ACC112 (cell line): Measurements from ENCODE around the gene RBM19.
"Not testable (repeated sequence)": the region's sequence is repeated elsewhere in the genome, so short reads cannot be mapped to it uniquely, and the experiment has no call there.

Experiments used
- H2AFZ ChIP-seq: fragments of 200-600 bp; sonication (generic); one replicate; pipeline ENCODE4 v1.6.0; 2017; ENCODE audit warnings: antibody characterized with exemption, low read length; ENCODE audit not compliant: unreplicated experiment
- H3K27ac ChIP-seq: fragments of 200-600 bp; sonication (generic); 2 replicates; pipeline ENCODE4 v1.5.1; 2014; ENCODE audit warnings: low read depth, mild to moderate bottlenecking, antibody characterized with exemption, low read length, moderate library complexity
- H3K27me3 ChIP-seq: fragments of 200-600 bp; sonication (generic); 2 replicates; pipeline ENCODE4 v1.6.1; 2014; ENCODE audit warnings: mild to moderate bottlenecking, antibody characterized with exemption, low read length, moderate library complexity, mixed read lengths; ENCODE audit not compliant: insufficient read depth
- H3K36me3 ChIP-seq: fragments of 200-600 bp; sonication (generic); 2 replicates; pipeline ENCODE4 v1.6.1; 2016; ENCODE audit warnings: mild to moderate bottlenecking, antibody characterized with exemption, low read length, moderate library complexity, mixed read lengths; ENCODE audit not compliant: insufficient read depth
- H3K4me1 ChIP-seq: fragments of 200-600 bp; sonication (generic); one replicate; pipeline ENCODE4 v1.6.1; 2016; ENCODE audit warnings: low read length, mixed read lengths; ENCODE audit not compliant: insufficient read depth, unreplicated experiment, control insufficient read depth
- H3K4me3 ChIP-seq: fragments of 200-600 bp; sonication (generic); 2 replicates; pipeline ENCODE4 v1.5.1; 2014; ENCODE audit warnings: mild to moderate bottlenecking, low read depth, low read length
- H3K79me2 ChIP-seq: fragments of 200-600 bp; sonication (generic); one replicate; pipeline ENCODE4 v1.6.0; 2016; ENCODE audit warnings: low read length; ENCODE audit not compliant: control insufficient read depth, unreplicated experiment, insufficient read depth

Gene RBM19

DNA sequence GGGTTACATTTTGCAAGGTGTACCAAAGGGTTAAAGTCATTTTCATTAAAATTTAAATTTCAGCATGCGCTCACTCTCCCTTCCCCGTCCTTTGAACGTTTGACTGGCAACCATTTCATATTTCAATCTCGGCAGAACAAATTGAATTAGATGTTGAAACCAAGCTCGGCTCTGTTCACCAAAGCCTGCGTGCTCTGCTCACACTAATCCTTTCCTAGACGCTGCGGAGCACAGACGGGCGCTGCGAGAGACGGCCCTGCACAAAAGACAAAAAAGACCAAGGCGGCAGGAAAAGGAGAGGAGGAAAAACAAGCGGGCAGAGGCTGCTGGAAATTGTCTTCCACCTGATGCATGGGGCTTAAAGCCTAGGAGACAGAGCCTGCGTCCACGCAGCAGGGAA, 149.3 kb downstream of the RBM19 start:
- no peaks in the 10 kb centered on the region for H3K79me2 ChIP-seq
- H3K27me3 ChIP-seq = no peaks in the 10 kb centered on the region
- H2AFZ ChIP-seq = no peak overlapping the region
- no peak overlapping the region for H3K4me3 ChIP-seq
- no peaks in the 10 kb centered on the region for H3K36me3 ChIP-seq
- H3K27ac ChIP-seq = no peak overlapping the region
- no peaks in the 10 kb centered on the region for H3K4me1 ChIP-seq

DNA sequence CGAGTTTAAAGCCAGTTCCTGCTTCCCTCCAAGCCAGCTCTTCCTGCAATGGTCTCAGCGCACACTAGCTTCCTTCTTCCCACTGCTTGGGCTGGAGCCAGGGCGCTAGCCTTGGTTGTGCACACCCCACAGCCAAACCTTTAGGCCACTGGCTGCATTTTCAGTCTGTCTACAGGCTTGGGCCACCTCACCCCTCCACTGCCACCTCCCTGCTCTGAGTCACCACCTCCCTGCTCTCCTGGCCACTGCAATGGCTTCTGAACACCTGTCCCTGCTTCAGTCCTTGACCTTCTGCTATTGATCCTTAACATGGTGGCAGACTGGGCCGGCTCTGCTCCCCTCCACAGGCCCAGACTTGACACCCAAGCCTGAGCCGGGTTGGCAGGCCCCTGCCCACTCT, 151.1 kb downstream of the RBM19 start:
- Histone ChIP-seq H3K27ac (no peak overlapping the region), H3K4me3 (no peak overlapping the region)

DNA sequence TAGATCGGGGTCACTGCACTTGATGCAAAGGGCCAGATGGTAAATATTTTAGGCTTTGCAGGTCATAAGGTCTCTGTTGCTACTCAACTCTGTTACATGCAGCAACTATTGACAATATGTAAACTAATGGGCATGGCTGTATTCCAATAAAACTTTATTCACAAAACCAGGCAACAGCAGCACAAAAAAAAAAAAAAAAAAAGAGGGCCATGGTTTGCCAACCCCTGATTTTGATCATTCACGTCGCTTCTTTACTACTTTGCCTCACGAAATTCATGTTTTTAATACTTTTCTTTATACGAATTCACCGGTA, 152.9 kb downstream of the RBM19 start:
- Histone ChIP-seq H3K4me1 (no peaks in the 10 kb centered on the region), H3K79me2 (no peaks in the 10 kb centered on the region), H3K4me3 (no peak overlapping the region)

More for the DNA sequence above, 151.1 kb downstream of the RBM19 start:
- H3K36me3 ChIP-seq = no peaks in the 10 kb centered on the region
- no peaks in the 10 kb centered on the region for H3K79me2 ChIP-seq
- H3K4me1 ChIP-seq = no peaks in the 10 kb centered on the region
- H3K27me3 ChIP-seq = no peaks in the 10 kb centered on the region
- no peak overlapping the region for H2AFZ ChIP-seq

DNA sequence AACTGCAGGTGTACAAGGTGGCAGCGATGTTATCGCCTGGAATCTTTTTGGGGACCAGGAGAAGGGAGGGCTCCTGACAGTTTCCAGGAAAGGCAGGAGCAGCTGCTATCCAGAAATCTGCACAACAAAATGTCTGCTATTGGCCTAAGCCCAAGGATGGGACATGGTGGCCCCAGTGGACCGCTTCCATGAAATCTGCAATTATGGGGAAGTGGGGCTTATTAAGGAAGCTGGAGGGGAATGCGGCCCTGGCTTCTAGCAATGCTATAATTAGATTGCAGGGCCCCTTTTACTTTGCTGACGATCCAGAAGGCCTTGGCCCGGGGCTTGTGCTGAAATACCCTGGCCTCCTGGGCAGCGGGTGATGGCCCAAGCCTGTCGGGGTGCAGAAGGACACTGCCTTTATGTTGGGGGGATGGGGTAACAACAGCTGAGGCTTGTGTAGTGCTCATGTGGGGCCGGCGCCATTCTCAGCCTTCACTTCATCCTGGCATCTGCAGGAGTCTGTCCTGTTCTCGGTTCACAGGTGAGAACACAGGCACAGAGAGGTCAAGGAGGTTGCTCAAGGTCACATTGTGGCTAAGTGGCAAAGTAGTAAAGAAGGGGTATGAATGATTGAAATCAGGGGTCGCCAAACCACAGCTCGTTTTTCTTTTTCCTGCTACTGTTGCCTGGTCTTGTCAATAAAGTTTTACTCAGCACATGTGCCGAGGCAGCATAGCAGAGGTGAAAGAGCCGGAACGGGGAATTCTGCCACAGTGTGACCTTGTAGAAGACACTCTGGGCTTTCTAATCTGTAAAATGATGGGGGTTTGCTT, 153.5 kb downstream of the RBM19 start:
- Histone ChIP-seq H3K79me2 (no peaks in the 10 kb centered on the region), H3K27me3 (no peaks in the 10 kb centered on the region), H3K27ac (no peak overlapping the region), H3K4me1 (no peaks in the 10 kb centered on the region), H3K36me3 (no peaks in the 10 kb centered on the region), H2AFZ (no peak overlapping the region), H3K4me3 (no peak overlapping the region)

More for the DNA sequence above, 152.9 kb downstream of the RBM19 start:
- H3K27me3 ChIP-seq = no peaks in the 10 kb centered on the region
- no peaks in the 10 kb centered on the region for H3K36me3 ChIP-seq
- no peak overlapping the region for H3K27ac ChIP-seq
- H2AFZ ChIP-seq = no peak overlapping the region

DNA sequence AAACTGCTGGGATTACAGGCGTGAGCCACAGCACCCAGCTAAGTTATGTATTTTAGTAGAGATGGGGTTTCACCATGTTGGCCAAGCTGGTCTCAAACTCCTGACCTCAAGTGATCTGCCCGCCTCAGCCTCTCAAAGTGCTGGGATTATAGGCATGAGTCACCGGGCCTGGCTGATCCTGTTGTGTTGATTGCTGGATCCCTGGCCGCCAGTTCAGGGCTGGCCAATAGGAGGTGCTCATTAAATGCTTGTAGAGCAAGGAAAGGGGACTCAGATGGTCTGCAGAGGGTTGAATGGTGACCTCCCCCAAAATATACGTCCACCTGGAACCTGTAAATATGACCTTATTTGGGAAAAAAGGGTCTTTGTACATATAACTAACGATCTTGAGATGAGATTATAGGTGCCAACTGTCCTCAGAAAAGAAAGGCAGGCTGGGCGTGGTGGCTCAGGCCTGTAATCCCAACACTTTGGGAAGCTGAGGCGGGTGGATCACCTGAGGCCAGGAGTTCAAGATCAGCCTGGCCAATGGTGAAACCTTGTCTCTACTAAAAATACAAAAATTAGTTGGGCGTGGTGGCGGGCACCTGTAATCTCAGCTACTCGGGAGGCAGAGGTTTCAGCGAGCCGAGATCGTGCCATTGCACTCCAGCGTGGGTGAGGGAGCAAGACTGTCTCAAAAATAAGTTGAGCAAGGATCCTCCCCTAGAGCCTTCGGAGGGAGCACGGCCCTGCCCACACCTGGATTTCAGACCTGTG, 156.5 kb downstream of the RBM19 start:
- not testable (repeated sequence) for H3K79me2 ChIP-seq, H3K27ac ChIP-seq, H3K27me3 ChIP-seq, H3K4me1 ChIP-seq, H2AFZ ChIP-seq, H3K4me3 ChIP-seq, H3K36me3 ChIP-seq

DNA sequence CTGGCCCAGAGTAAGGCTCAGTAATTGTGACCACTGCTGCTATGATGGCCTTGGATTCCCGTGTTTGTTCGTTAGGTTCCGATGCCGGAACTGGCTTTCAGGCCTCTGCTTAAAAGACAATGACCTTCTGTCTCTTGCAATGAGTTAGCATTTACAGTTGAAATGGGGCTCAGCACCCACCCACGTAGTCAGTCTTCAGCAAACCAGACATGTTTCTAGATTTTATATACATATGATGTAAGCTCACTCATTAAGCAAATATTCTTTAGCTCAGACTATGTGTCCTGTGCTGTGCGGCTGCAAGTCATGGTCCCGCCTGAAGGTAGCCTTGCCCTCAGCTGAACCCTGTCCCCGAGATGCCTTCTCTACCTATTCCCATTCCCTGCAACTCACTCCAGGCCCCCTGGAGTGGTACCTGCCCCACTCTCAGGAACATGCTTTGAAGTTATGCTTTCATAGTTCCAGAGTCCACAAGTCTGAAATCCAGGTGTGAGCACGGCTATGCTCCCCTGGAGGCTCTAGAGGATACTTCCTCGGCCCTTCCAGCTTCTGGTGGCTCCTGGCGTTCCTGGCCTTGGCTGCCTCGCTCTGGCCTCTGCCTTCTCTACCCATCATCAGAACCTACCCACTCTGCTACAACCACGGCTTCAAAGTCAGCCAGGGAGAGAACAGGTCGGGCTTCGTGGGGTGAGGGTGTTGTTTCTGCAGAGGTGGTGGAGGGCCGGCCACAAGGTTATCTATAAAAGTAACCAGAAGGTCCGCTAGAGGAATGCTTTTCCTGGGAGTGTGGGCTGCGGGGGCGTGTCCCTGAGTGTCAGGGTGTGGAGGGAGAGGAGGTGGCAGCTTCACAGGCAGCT, 157.8 kb downstream of the RBM19 start:
- no peak overlapping the region for H3K4me3 ChIP-seq
- H3K27me3 ChIP-seq = no peaks in the 10 kb centered on the region
- no peak overlapping the region for H3K27ac ChIP-seq
- no peaks in the 10 kb centered on the region for H3K4me1 ChIP-seq
- H2AFZ ChIP-seq = no peak overlapping the region
- H3K79me2 ChIP-seq = no peaks in the 10 kb centered on the region
- H3K36me3 ChIP-seq = no peaks in the 10 kb centered on the region

DNA sequence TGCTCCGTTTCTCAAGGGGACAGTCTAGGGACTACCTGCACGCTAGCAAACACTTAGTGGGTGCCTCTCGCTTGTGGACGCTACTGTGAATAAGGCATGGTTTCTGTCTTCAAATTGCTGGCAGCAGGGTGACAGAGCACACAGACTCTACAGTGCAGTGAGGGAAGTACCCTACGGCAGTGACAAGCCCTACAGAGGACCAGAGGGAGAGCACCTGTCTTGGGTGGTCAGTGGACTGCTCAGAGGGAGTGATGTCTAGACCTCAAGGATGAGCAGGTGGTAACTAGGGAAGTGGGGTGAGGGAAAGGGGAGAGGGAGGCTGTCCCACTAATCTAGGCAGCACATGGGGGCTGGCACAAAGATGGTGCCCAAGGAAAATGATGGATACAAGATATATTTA, 160.5 kb downstream of the RBM19 start:
- Histone ChIP-seq H3K27ac (no peak overlapping the region), H2AFZ (no peak overlapping the region), H3K4me3 (no peak overlapping the region), H3K79me2 (no peaks in the 10 kb centered on the region), H3K4me1 (no peaks in the 10 kb centered on the region), H3K27me3 (no peaks in the 10 kb centered on the region; the same call in 1 of the 2 replicates), H3K36me3 (no peaks in the 10 kb centered on the region)

DNA sequence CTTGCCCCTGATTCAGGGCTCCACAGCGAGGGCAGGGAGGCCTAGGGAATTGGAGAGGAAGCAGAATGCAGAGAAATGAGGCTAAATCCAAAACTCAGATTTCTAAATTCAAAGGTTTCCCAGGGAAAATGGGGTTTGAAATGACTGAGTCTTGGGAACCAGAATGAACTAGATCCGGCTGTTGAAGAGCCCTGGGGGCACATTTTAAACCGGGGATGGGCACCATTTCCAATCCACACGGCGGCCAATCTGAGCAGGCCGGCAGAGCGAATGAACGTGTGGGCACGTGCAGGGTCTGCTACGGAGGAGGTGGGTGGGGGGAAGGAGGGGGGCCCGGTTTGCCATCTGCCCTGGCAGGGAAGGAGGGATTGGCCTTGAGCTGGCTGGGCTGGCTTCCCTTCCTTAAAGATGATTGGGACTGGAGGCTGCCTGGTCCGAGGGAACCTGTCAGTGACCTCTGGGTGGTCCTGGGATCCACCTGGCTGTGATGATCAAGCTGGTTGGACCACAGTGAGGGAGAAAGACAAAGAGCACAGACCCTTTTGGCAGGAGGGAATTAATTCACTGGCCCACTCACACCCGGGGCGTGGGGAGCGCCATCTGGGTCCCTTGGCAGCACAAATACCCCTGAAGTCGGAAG, 161.0 kb downstream of the RBM19 start:
- Histone ChIP-seq H3K4me1 (no peaks in the 10 kb centered on the region), H2AFZ (no peak overlapping the region), H3K36me3 (no peaks in the 10 kb centered on the region), H3K27me3 (no peaks in the 10 kb centered on the region; the same call in 1 of the 2 replicates), H3K27ac (no peak overlapping the region), H3K79me2 (no peaks in the 10 kb centered on the region), H3K4me3 (no peak overlapping the region)

DNA sequence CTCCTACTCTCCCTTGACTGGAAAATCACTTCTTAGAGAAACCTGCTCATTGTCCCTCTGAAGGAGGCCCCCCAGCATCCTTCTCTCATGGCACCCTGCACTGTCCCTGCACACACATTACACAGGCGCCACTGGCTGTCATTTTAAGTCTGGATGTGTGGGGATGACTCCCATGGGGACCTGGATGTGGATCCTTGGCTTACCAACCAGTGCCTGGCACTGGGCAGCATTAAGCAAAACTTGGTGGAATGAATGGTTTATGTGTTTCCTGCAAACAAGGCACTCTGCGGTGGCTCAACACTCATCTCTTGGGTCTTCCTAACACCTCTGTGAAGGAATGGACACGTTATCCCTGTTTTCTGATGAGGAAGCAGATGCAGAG, 162.4 kb downstream of the RBM19 start:
- no peaks in the 10 kb centered on the region; the same call in 1 of the 2 replicates for H3K27me3 ChIP-seq
- H2AFZ ChIP-seq = no peak overlapping the region
- H3K36me3 ChIP-seq = no peaks in the 10 kb centered on the region
- H3K79me2 ChIP-seq = no peaks in the 10 kb centered on the region
- H3K27ac ChIP-seq = no peak overlapping the region
- H3K4me3 ChIP-seq = no peak overlapping the region
- H3K4me1 ChIP-seq = no peaks in the 10 kb centered on the region
